OCI-LY3 (cell line): Measurements from ENCODE around the gene CAPZB.

Experiments used
- CTCF ChIP-seq: fragments of 200-600, 300-600 bp; sonication (generic); IDR thresholded peaks from 2 replicates; pipeline ENCODE4 v1.5.1; 2014; ENCODE audit warnings: antibody characterized with exemption, low read length, low read depth
- EZH2phosphoT487 ChIP-seq: fragments of 200-600 bp; shearing (Covaris generic); IDR thresholded peaks from 2 replicates; pipeline ENCODE4 v1.6.1; 2018; ENCODE audit warnings: antibody characterized with exemption, mixed run types, low read depth

GRCh38 chr1:19407494-19408096 is 77.7 kb downstream of the CAPZB start:
- TF ChIP-seq CTCF (no peak), EZH2phosphoT487 (no peak)
